Endothelial cell of umbilical vein (primary cell): ENCODE data around the gene TENM4. TPM values are rescaled to one million over a fixed set of nuclear protein-coding genes. Genes with fewer than 3 reads are reported as not detected.

Source experiments
- BruUV-seq: library from RNA; stranded (reverse); fragments of 400-500 nt; replicated peaks from 2 replicates; lab custom pipeline; 2021; lab: Mats Ljungman, UMichigan
- CTCF ChIA-PET: fragments of 300-600, 350-600 bp; sonication (Branson Sonifier 250); formaldehyde crosslinking; loops from one replicate; lab custom pipeline; 2021; ENCODE audit warnings: antibody characterized with exemption, inconsistent platforms; lab: Charles Lee
- POLR2A ChIA-PET: fragments of 300-600, 350-600 bp; sonication (Branson Sonifier 250); formaldehyde crosslinking; loops from one replicate; lab custom pipeline; 2021; ENCODE audit warnings: antibody characterized with exemption, inconsistent platforms; lab: Charles Lee
- DNase-seq: peaks from one replicate; pipeline ENCODE4 v3.0.0-alpha.2; 2011; ENCODE audit warnings: low read depth, low spot score
- FAIRE-seq: peaks from 2 replicates; lab custom pipeline; 2011; peaks lifted over from hg19 to GRCh38; lab: Jason Lieb, UNC
- H2AFZ ChIP-seq: 2 replicates; pipeline ENCODE4 v1.6.0; 2012; ENCODE audit warnings: low read depth, low read length, control low read depth, inconsistent platforms
- H3K27ac ChIP-seq: 2 replicates; pipeline ENCODE4 v1.5.1; 2011; ENCODE audit warnings: low read depth, mild to moderate bottlenecking, control low read depth, low read length, moderate library complexity; ENCODE audit not compliant: insufficient read depth
- H3K27me3 ChIP-seq, 2 experiments: 2 replicates each; pipeline versions ENCODE4 v1.6.0 to v1.6.1; 2011; ENCODE audit warnings: low read length in 2 of 2, mixed read lengths in 1 of 2; ENCODE audit not compliant: control insufficient read depth in 2 of 2, insufficient read depth in 2 of 2
- H3K36me3 ChIP-seq, 2 experiments: 2 replicates in 1 of 2; 3 replicates in 1 of 2; pipeline ENCODE4 v1.5.1; 2011; ENCODE audit warnings: low read length in 2 of 2, mild to moderate bottlenecking in 1 of 2, moderate library complexity in 1 of 2; ENCODE audit not compliant: control insufficient read depth in 2 of 2, insufficient read depth in 2 of 2; ENCODE audit errors: extremely low read depth in 1 of 2
- H3K4me1 ChIP-seq: 3 replicates; pipeline ENCODE4 v1.5.1; 2011; ENCODE audit warnings: mild to moderate bottlenecking, low read length; ENCODE audit not compliant: control insufficient read depth, insufficient read depth; ENCODE audit errors: extremely low read depth
- H3K4me2 ChIP-seq: 2 replicates; pipeline ENCODE4 v1.6.1; 2011; ENCODE audit warnings: low read length, control low read depth, mixed read lengths; ENCODE audit not compliant: insufficient read depth
- H3K4me3 ChIP-seq, 3 experiments: fragments of 200-600 bp in 1 of 3; sonication (generic), shearing (Covaris generic) in 1 of 3; replicated peaks in 1 of 3; 2 replicates each; pipeline ENCODE4 v1.5.1; 2011 to 2016; ENCODE audit warnings: control low read depth in 3 of 3, low read length in 3 of 3, mild to moderate bottlenecking in 2 of 3, inconsistent platforms in 1 of 3, low read depth in 1 of 3, moderate library complexity in 1 of 3; ENCODE audit not compliant: insufficient read depth in 1 of 3
- H3K79me2 ChIP-seq: 2 replicates; pipeline ENCODE4 v1.6.0; 2012; ENCODE audit warnings: low read length, inconsistent platforms; ENCODE audit not compliant: control insufficient read depth, insufficient read depth
- H3K9ac ChIP-seq: replicated peaks from 2 replicates; pipeline ENCODE3; 2011; ENCODE audit warnings: low read length, control low read depth; ENCODE audit not compliant: insufficient read depth; ENCODE audit errors: extremely low read depth
- H3K9me1 ChIP-seq: replicated peaks from 3 replicates; pipeline ENCODE4 v1.6.0; 2011; ENCODE audit warnings: mild to moderate bottlenecking, low read length; ENCODE audit not compliant: control insufficient read depth, insufficient read depth; ENCODE audit errors: extremely low read depth
- H3K9me3 ChIP-seq: replicated peaks from 2 replicates; pipeline ENCODE4 v1.5.1; 2012; ENCODE audit warnings: low read length, inconsistent platforms; ENCODE audit not compliant: control insufficient read depth, insufficient read depth
- H4K20me1 ChIP-seq: replicated peaks from 2 replicates; pipeline ENCODE3; 2011; ENCODE audit warnings: mild to moderate bottlenecking, low read length; ENCODE audit not compliant: control insufficient read depth, insufficient read depth; ENCODE audit errors: extremely low read depth
- EZH2 ChIP-seq: IDR thresholded peaks from 2 replicates; pipeline ENCODE4 v1.6.1; 2012; ENCODE audit warnings: borderline replicate concordance, low read depth, mild to moderate bottlenecking, moderate library complexity, low read length, inconsistent platforms; ENCODE audit not compliant: severe bottlenecking
- FOS ChIP-seq: IDR thresholded peaks from 2 replicates; pipeline ENCODE4 v1.6.1; 2011; ENCODE audit warnings: mild to moderate bottlenecking, low read length, moderate library complexity, borderline replicate concordance; ENCODE audit not compliant: insufficient read depth
- GATA2 ChIP-seq: IDR thresholded peaks from 2 replicates; pipeline ENCODE4 v1.7.0; 2011; ENCODE audit warnings: low read depth, mild to moderate bottlenecking, moderate library complexity, mixed read lengths, low read length; ENCODE audit not compliant: insufficient read length, insufficient read depth
- JUN ChIP-seq: IDR thresholded peaks from 2 replicates; pipeline ENCODE4 v1.6.1; 2011; ENCODE audit warnings: borderline replicate concordance, low read depth; ENCODE audit not compliant: insufficient read length, insufficient read depth
- MAX ChIP-seq: IDR thresholded peaks from 2 replicates; pipeline ENCODE4 v1.6.1; 2011; ENCODE audit not compliant: insufficient read depth, insufficient read length
- MYC ChIP-seq: IDR thresholded peaks from one replicate; pipeline ENCODE4 v1.6.1; 2011; ENCODE audit warnings: mild to moderate bottlenecking, low read depth, low read length
- POLR2A ChIP-seq: IDR thresholded peaks from 2 replicates; pipeline ENCODE4 v1.6.1; 2012; ENCODE audit warnings: low read depth, mild to moderate bottlenecking, control low read depth, low read length
- POLR2AphosphoS5 ChIP-seq: IDR thresholded peaks from 2 replicates; pipeline ENCODE4 v1.6.1; 2012; ENCODE audit warnings: low read depth, mild to moderate bottlenecking, control low read depth, low read length, moderate library complexity; ENCODE audit not compliant: insufficient read depth
- dilution Hi-C: fragments of 300-500 bp; cut with MboI; formaldehyde crosslinking; loops from one replicate; pipeline ENCODE4 v1.15.0; 2019; ENCODE audit warnings: low sequenced_read_pairs; ENCODE audit not compliant: extremely low pct_ligation_motif_present
- intact Hi-C: fragments of 100-400 bp; cut with micrococcal nuclease; formaldehyde crosslinking; loops from one replicate; pipeline ENCODE4 v1.10.0; 2022
- polyA plus RNA-seq, 4 experiments: library from polyadenylated mRNA; depleted of rRNA in 3 of 4; stranded (reverse) in 3 of 4; unstranded in 1 of 4; fragments of >200 nt; gene quantifications; 2 replicates each; pipeline versions ENCODE4 v1.2.1 to v1.2.3, GENCODE V29; 2011 to 2012; ENCODE audit warnings: missing spikeins in 1 of 4
- total RNA-seq: library from RNA; stranded (reverse); gene quantifications from 2 replicates; pipeline ENCODE4 v1.2.3, GENCODE V29; 2021
- TF ChIP-seq, protein P1 (sequence below), 2 donors: IDR thresholded peaks; 1 replicate in 1 of 2; 2 replicates in 1 of 2; pipeline ENCODE4 v1.5.1; 2011; ENCODE audit warnings: low read length in 2 of 2, mild to moderate bottlenecking in 2 of 2, moderate library complexity in 2 of 2, control low read depth in 1 of 2, inconsistent platforms in 1 of 2, low read depth in 1 of 2; ENCODE audit not compliant: insufficient read depth in 1 of 2; ENCODE audit errors: extremely low read depth in 1 of 2

Gene TENM4
- total and polyA plus RNA-seq, 2 donors (not counting 3 experiments of a cell fraction or from before 2014, with no cell fraction given), result 0.06 to 0.27 TPM

DNA sequence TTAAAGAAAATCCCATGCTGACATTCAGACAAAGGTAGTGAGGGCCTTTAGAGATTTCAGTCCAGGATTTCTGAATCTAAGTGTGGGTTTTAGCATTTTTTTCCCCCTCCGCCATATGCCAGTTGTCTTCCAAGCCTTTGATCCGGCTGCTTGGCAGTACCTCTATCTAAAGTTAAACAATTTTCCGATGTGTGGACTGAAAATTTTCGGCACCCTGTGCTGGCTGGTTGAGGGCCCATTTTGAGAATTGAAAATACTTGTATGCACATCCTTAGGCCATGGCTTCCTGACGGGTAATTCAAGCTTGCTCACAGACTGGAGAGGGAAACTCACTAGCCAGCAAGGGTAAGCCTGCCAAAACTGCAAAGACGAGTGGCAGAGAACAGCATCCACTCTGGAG is 734.3 kb downstream of the TENM4 start:
- POLR2A ChIA-PET, result no interaction called here
- no peaks in the 10 kb centered on the region for H3K79me2 ChIP-seq
- dilution Hi-C loops (no loop called here), intact Hi-C loops (no loop called here)
- no peak for DNase-seq
- no peaks in the 10 kb centered on the region for H3K9me3 ChIP-seq
- CTCF ChIA-PET, result interaction anchor here (1.0 to 1.9 kb wide), 2 partner anchors 9 to 11 kb away, joined by 3 to 9 read pairs; no protein-coding TSS in a partner anchor
- H4K20me1 ChIP-seq, result no peaks in the 10 kb centered on the region
- BruUV-seq, result no TSS peak
- no peaks in the 10 kb centered on the region for H3K36me3 ChIP-seq
- H3K4me3 ChIP-seq, result no peak overlapping the region
- TF ChIP-seq MAX (no peak), MYC (no peak), POLR2A (no peak), EZH2 (no peak), FOS (no peak), GATA2 (no peak)
- H3K9me1 ChIP-seq, result no peaks in the 10 kb centered on the region
- no peak overlapping the region for H2AFZ ChIP-seq
- no peaks in the 10 kb centered on the region for H3K27me3 ChIP-seq
- H3K9ac ChIP-seq, result no peak overlapping the region
- no peaks in the 10 kb centered on the region for H3K4me1 ChIP-seq
- no peak overlapping the region for H3K27ac ChIP-seq
- no peak overlapping the region for H3K4me2 ChIP-seq
- no peak for FAIRE-seq

- FAIRE-seq (no peak), DNase-seq (no peak)
- H3K36me3 ChIP-seq, result no peaks in the 10 kb centered on the region
- no peaks in the 10 kb centered on the region for H3K27me3 ChIP-seq
- no peak overlapping the region for H3K27ac ChIP-seq
- H4K20me1 ChIP-seq, result no peaks in the 10 kb centered on the region
- dilution Hi-C loops, result no loop called here
- ChIA-PET CTCF (no interaction called here), POLR2A (no interaction called here)
- no peak for TF ChIP-seq POLR2A
- no peak for TF ChIP-seq GATA2
- TF ChIP-seq MAX, result no peak
- no peak for TF ChIP-seq POLR2AphosphoS5
- no peak for TF ChIP-seq JUN
- TF ChIP-seq MYC, result no peak
- TF ChIP-seq, protein P1, sequence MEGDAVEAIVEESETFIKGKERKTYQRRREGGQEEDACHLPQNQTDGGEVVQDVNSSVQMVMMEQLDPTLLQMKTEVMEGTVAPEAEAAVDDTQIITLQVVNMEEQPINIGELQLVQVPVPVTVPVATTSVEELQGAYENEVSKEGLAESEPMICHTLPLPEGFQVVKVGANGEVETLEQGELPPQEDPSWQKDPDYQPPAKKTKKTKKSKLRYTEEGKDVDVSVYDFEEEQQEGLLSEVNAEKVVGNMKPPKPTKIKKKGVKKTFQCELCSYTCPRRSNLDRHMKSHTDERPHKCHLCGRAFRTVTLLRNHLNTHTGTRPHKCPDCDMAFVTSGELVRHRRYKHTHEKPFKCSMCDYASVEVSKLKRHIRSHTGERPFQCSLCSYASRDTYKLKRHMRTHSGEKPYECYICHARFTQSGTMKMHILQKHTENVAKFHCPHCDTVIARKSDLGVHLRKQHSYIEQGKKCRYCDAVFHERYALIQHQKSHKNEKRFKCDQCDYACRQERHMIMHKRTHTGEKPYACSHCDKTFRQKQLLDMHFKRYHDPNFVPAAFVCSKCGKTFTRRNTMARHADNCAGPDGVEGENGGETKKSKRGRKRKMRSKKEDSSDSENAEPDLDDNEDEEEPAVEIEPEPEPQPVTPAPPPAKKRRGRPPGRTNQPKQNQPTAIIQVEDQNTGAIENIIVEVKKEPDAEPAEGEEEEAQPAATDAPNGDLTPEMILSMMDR (IDR thresholded peaks at IDR 0.05; ENCODE audit: extremely low read depth in 1 of 2, insufficient read depth in 1 of 2, low read depth in 1 of 2, low read length in 2 of 2), result no peak
- TF ChIP-seq FOS, result no peak
- no peak for TF ChIP-seq EZH2
- no peaks in the 10 kb centered on the region for H3K79me2 ChIP-seq
- no peak overlapping the region for H3K9ac ChIP-seq
- H3K9me1 ChIP-seq, result no peaks in the 10 kb centered on the region
- intact Hi-C loops, result no loop called here
- no peak overlapping the region for H3K4me2 ChIP-seq
- H3K4me1 ChIP-seq, result no peaks in the 10 kb centered on the region
- H2AFZ ChIP-seq, result no peak overlapping the region
- no peaks in the 10 kb centered on the region for H3K9me3 ChIP-seq
- BruUV-seq, result no TSS peak
- H3K4me3 ChIP-seq, result no peak overlapping the region
Observed at GRCh38 chr11:78704811-78705210, 736.0 kb downstream of the TENM4 start.
